ENCODE data around the gene MRPL40.
"Not testable (repeated sequence)": the region's sequence is repeated elsewhere in the genome, so short reads cannot be mapped to it uniquely, and the experiment has no call there.

Gene MRPL40

DNA sequence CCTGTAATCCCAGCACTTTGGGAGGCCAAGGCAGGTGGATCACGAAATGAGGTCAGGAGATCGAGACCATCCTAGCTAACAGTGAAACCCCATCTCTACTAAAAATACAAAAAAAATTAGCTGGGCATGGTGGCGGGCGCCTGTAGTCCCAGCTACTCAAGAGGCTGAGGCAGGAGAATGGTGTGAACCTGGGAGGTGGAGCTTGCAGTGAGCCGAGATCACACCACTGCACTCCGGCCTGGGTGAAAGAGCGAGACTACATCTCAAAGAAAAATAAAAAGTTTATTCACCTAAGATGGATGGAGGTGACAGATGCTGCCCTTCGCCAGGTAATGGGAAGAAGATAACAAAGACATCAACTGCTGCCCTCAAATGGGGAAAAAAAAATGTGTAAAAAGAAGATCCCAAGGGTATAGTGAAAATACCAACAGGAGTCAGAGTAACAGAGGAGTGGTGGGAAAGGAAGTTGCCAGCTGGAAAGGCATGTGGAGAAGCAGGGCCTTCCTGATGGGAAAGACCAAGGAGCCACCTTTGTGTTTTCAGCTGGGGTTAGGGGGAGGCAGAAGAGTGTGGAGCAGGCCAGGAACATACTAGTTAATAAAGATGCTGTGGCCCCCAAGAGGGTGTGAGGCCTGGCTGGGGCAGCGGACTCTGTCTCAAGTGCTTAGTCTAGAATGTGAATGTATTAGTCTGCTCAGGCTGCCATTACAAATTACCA is 4.3 kb downstream of the MRPL40 start:
- H2BK5ac ChIP-seq (ENCODE audit: low read length); H3K27me3 ChIP-seq (ENCODE audit: insufficient read depth, low read length, poor library complexity); H3K27ac ChIP-seq (ENCODE audit: low read depth, low read length); H4K8ac ChIP-seq (ENCODE audit: low read depth, low read length); H3K18ac ChIP-seq (ENCODE audit: low read length); H4K5ac ChIP-seq (ENCODE audit: low read length); H3K23ac ChIP-seq (ENCODE audit: low read length); H2BK120ac ChIP-seq (ENCODE audit: low read depth, low read length); DNase-seq; H3K79me2 ChIP-seq (ENCODE audit: control insufficient read depth, insufficient read depth, low read length); H3K9ac ChIP-seq (ENCODE audit: low read length); H3K36me3 ChIP-seq (ENCODE audit: control insufficient read depth, insufficient read depth, low read length); H3K56ac ChIP-seq (ENCODE audit: low read length); H3K4me1 ChIP-seq (ENCODE audit: control insufficient read depth, low read depth, low read length); H3K4me2 ChIP-seq (ENCODE audit: low read length); H3K4ac ChIP-seq (ENCODE audit: low read depth, low read length); H2AK5ac ChIP-seq (ENCODE audit: low read length); H3K79me1 ChIP-seq (ENCODE audit: low read length); H2BK15ac ChIP-seq (replicated peaks; ENCODE audit: low read depth); H3K4me3 ChIP-seq (ENCODE audit: low read length): not testable (repeated sequence)
- no CpG with 5 or more reads among the region's 9 CpGs for WGBS (ENCODE audit: extremely low coverage, insufficient coverage, low lambda C conversion rate)

DNA sequence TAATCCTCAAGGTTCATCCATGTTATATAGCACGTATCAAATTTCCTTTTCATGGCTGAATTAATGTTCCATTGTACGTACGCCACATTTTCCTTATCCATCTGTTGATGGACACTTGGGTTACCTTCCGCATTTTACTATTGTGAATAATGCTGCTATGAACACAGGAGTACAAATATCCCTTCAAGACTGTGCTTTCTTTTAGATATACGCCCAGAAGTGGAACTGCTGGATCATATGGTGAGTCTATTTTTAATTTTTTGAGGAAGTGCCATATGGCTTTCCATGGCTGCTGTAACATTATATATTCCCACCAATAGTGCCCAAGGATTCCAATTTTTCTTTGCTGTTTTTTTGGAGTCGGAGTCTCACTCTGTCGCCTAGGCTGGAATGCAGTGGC is 6.0 kb downstream of the MRPL40 start:
- H4K5ac ChIP-seq (ENCODE audit: low read length) = no peak overlapping the region
- no CpG with 5 or more reads among the region's 7 CpGs for WGBS (ENCODE audit: extremely low coverage, insufficient coverage, low lambda C conversion rate)
- H2BK120ac ChIP-seq (ENCODE audit: low read depth, low read length) = no peak overlapping the region
- no peak overlapping the region for H3K18ac ChIP-seq (ENCODE audit: low read length)
- H3K27me3 ChIP-seq (ENCODE audit: insufficient read depth, low read length, poor library complexity) = no peaks in the 10 kb centered on the region
- no peak overlapping the region for H3K4me2 ChIP-seq (ENCODE audit: low read length)
- no peak overlapping the region for H3K9ac ChIP-seq (ENCODE audit: low read length)
- no peak for DNase-seq
- H3K56ac ChIP-seq (ENCODE audit: low read length) = no peak overlapping the region
- H2BK15ac ChIP-seq (replicated peaks; ENCODE audit: low read depth) = no peak overlapping the region
- no peak overlapping the region for H2BK5ac ChIP-seq (ENCODE audit: low read length)
- no peak overlapping the region for H2AK5ac ChIP-seq (ENCODE audit: low read length)
- no peaks in the 10 kb centered on the region for H3K4me1 ChIP-seq (ENCODE audit: control insufficient read depth, low read depth, low read length)
- no peak overlapping the region for H3K4me3 ChIP-seq (ENCODE audit: low read length)
- H3K23ac ChIP-seq (ENCODE audit: low read length) = no peak overlapping the region
- no peaks in the 10 kb centered on the region for H3K79me2 ChIP-seq (ENCODE audit: control insufficient read depth, insufficient read depth, low read length)
- H3K27ac ChIP-seq (ENCODE audit: low read depth, low read length) = no peak overlapping the region
- H3K36me3 ChIP-seq (ENCODE audit: control insufficient read depth, insufficient read depth, low read length) = peaks cover 2% of the 10 kb centered on the region
- H3K79me1 ChIP-seq (ENCODE audit: low read length) = peaks cover 6% of the 10 kb centered on the region
- no peak overlapping the region for H3K4ac ChIP-seq (ENCODE audit: low read depth, low read length)
- no peak overlapping the region for H4K8ac ChIP-seq (ENCODE audit: low read depth, low read length)

DNA sequence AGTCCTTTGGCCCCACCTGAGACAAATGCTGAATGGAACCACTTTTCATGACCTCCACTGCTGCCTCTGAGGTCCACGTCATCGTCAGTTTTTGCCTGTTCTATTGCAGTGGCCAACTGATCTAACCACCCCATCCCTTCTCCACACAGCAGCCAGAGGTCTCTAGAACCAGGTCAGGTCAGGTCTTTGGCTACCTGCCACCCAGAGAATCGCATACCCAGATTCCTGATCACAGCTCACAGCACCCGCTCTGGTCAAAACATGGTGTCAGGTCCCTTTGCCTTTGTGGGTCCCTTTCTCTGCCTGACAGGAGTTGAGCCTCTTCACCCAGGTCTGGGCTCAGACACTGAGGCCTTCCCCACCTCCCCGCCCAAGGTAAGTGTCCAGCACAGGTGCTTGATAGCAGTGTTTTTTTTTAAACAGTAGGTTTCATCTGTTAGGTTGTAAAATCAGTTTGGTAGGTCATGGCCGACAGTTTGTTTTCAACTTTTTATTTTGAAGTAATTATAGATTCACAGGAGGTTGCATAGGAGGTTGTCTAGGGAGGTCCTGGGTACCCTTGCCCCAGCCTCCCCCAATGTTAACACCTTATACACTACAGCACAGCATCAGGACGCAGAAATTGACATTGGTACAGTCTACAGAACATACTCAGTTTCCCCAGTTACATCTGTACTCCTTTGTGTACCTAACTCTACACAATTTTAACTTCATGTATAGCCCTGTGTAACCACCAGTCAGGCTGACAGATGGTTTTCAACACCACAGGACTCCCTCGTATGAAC is 8.3 kb downstream of the MRPL40 start:
- H3K36me3 ChIP-seq (ENCODE audit: control insufficient read depth, insufficient read depth, low read length) = peaks cover 6% of the 10 kb centered on the region
- no peak overlapping the region for H3K4me2 ChIP-seq (ENCODE audit: low read length)
- H2BK120ac ChIP-seq (ENCODE audit: low read depth, low read length) = no peak overlapping the region
- no peak overlapping the region for H4K8ac ChIP-seq (ENCODE audit: low read depth, low read length)
- no peak overlapping the region for H3K4ac ChIP-seq (ENCODE audit: low read depth, low read length)
- WGBS (ENCODE audit: extremely low coverage, insufficient coverage, low lambda C conversion rate) = no CpG with 5 or more reads among the region's 8 CpGs
- no peak overlapping the region for H3K56ac ChIP-seq (ENCODE audit: low read length)
- H3K4me1 ChIP-seq (ENCODE audit: control insufficient read depth, low read depth, low read length) = no peaks in the 10 kb centered on the region
- no peak overlapping the region for H2AK5ac ChIP-seq (ENCODE audit: low read length)
- H2BK15ac ChIP-seq (replicated peaks; ENCODE audit: low read depth) = no peak overlapping the region
- no peaks in the 10 kb centered on the region for H3K27me3 ChIP-seq (ENCODE audit: insufficient read depth, low read length, poor library complexity)
- DNase-seq = no peak
- no peak overlapping the region for H3K27ac ChIP-seq (ENCODE audit: low read depth, low read length)
- no peak overlapping the region for H2BK5ac ChIP-seq (ENCODE audit: low read length)
- no peak overlapping the region for H3K9ac ChIP-seq (ENCODE audit: low read length)
- peaks cover 18% of the 10 kb centered on the region for H3K79me1 ChIP-seq (ENCODE audit: low read length)
- no peak overlapping the region for H3K23ac ChIP-seq (ENCODE audit: low read length)
- peaks cover 10% of the 10 kb centered on the region for H3K79me2 ChIP-seq (ENCODE audit: control insufficient read depth, insufficient read depth, low read length)
- H3K18ac ChIP-seq (ENCODE audit: low read length) = no peak overlapping the region
- no peak overlapping the region for H4K5ac ChIP-seq (ENCODE audit: low read length)
- H3K4me3 ChIP-seq (ENCODE audit: low read length) = no peak overlapping the region

DNA sequence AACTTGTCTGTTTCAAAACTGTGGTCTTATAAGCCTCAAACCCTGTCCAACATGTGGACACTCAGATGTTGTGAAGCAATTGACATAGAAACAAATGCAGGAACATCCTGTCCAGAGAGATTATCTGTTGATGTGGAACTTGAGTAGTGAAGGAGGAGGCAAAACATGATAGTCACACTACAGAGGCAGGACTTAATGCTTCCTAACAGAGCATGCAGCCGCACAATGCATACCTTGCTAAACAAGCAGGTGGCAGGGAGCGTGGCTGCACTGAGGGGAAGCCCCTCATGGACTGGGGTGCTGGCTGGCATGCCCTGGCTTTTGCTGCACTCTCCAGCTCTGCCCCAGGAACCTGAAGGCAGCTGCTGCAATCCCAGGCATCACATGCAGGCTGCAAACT is 9.8 kb downstream of the MRPL40 start:
- DNase-seq = no peak
- Histone ChIP-seq H3K79me2 (ENCODE audit: control insufficient read depth, insufficient read depth, low read length) (peaks cover 18% of the 10 kb centered on the region), H3K4me3 (ENCODE audit: low read length) (no peak overlapping the region), H2BK120ac (ENCODE audit: low read depth, low read length) (no peak overlapping the region), H3K56ac (ENCODE audit: low read length) (no peak overlapping the region), H3K27ac (ENCODE audit: low read depth, low read length) (no peak overlapping the region), H3K23ac (ENCODE audit: low read length) (no peak overlapping the region), H2BK15ac (replicated peaks; ENCODE audit: low read depth) (no peak overlapping the region), H3K4me2 (ENCODE audit: low read length) (no peak overlapping the region), H3K27me3 (ENCODE audit: insufficient read depth, low read length, poor library complexity) (no peaks in the 10 kb centered on the region), H4K5ac (ENCODE audit: low read length) (no peak overlapping the region), H2BK5ac (ENCODE audit: low read length) (no peak overlapping the region), H3K9ac (ENCODE audit: low read length) (no peak overlapping the region), H3K79me1 (ENCODE audit: low read length) (peaks cover 25% of the 10 kb centered on the region), H4K8ac (ENCODE audit: low read depth, low read length) (no peak overlapping the region), H3K36me3 (ENCODE audit: control insufficient read depth, insufficient read depth, low read length) (peaks cover 4% of the 10 kb centered on the region), H2AK5ac (ENCODE audit: low read length) (no peak overlapping the region), H3K18ac (ENCODE audit: low read length) (no peak overlapping the region), H3K4me1 (ENCODE audit: control insufficient read depth, low read depth, low read length) (peaks cover 2% of the 10 kb centered on the region), H3K4ac (ENCODE audit: low read depth, low read length) (no peak overlapping the region)
- no CpG with 5 or more reads among the region's 2 CpGs for WGBS (ENCODE audit: extremely low coverage, insufficient coverage, low lambda C conversion rate)

DNA sequence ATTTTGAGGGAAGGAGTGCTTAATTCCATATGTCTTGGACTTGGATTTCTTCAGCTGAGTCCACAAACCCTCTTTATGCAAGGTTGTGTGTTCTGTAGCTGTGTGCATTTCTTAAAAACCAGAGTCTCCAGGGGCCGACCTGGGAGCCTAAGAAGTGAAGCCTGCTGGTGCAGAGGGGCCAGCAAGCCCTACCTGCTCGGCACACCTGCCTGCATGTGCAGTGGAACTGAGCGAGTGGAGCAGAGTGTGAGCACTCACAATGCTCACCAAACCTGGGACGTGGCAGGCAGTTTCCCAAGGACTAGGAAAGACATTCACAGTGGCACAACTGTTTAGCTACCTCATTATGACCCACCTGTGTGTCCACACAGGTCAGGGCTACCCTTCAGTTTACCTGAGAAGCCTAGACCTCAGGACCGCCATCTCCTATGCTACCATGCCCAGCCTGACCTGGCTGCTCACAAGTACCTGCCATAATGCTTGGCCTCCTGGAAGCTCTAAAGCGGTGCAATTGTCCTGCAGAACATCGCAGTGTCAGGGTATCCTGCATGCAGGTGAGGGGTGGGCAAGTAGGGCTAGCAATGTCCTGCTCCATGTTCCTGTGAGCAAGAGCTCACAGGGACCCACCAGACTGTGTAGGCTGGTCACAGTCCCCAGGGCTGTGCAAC is 11.3 kb downstream of the MRPL40 start:
- no peaks in the 10 kb centered on the region for H3K27me3 ChIP-seq (ENCODE audit: insufficient read depth, low read length, poor library complexity)
- no peak overlapping the region for H3K9ac ChIP-seq (ENCODE audit: low read length)
- H3K4me2 ChIP-seq (ENCODE audit: low read length) = no peak overlapping the region
- no peak overlapping the region for H2AK5ac ChIP-seq (ENCODE audit: low read length)
- H2BK5ac ChIP-seq (ENCODE audit: low read length) = no peak overlapping the region
- no peak overlapping the region for H3K4me3 ChIP-seq (ENCODE audit: low read length)
- no peak overlapping the region for H3K23ac ChIP-seq (ENCODE audit: low read length)
- DNase-seq = no peak
- no peak overlapping the region for H3K56ac ChIP-seq (ENCODE audit: low read length)
- no peak overlapping the region for H4K5ac ChIP-seq (ENCODE audit: low read length)
- H4K8ac ChIP-seq (ENCODE audit: low read depth, low read length) = no peak overlapping the region
- H2BK15ac ChIP-seq (replicated peaks; ENCODE audit: low read depth) = no peak overlapping the region
- H3K79me1 ChIP-seq (ENCODE audit: low read length) = peaks cover 25% of the 10 kb centered on the region
- H3K4me1 ChIP-seq (ENCODE audit: control insufficient read depth, low read depth, low read length) = peaks cover 2% of the 10 kb centered on the region
- no peak overlapping the region for H3K27ac ChIP-seq (ENCODE audit: low read depth, low read length)
- no peak overlapping the region for H3K4ac ChIP-seq (ENCODE audit: low read depth, low read length)
- H3K36me3 ChIP-seq (ENCODE audit: control insufficient read depth, insufficient read depth, low read length) = peaks cover 4% of the 10 kb centered on the region
- no peak overlapping the region for H2BK120ac ChIP-seq (ENCODE audit: low read depth, low read length)
- H3K18ac ChIP-seq (ENCODE audit: low read length) = no peak overlapping the region
- peaks cover 18% of the 10 kb centered on the region for H3K79me2 ChIP-seq (ENCODE audit: control insufficient read depth, insufficient read depth, low read length)
- no CpG with 5 or more reads among the region's 7 CpGs for WGBS (ENCODE audit: extremely low coverage, insufficient coverage, low lambda C conversion rate)

Measured in mesendoderm (in vitro differentiated cells).